HS-5 (cell line): Measurements from ENCODE around the gene LIPG.

Experiments
- DNase-seq: peaks from one replicate; pipeline ENCODE4 v3.0.0-alpha.2; 2012; ENCODE audit warnings: low read depth

The LIPG gene

DNA sequence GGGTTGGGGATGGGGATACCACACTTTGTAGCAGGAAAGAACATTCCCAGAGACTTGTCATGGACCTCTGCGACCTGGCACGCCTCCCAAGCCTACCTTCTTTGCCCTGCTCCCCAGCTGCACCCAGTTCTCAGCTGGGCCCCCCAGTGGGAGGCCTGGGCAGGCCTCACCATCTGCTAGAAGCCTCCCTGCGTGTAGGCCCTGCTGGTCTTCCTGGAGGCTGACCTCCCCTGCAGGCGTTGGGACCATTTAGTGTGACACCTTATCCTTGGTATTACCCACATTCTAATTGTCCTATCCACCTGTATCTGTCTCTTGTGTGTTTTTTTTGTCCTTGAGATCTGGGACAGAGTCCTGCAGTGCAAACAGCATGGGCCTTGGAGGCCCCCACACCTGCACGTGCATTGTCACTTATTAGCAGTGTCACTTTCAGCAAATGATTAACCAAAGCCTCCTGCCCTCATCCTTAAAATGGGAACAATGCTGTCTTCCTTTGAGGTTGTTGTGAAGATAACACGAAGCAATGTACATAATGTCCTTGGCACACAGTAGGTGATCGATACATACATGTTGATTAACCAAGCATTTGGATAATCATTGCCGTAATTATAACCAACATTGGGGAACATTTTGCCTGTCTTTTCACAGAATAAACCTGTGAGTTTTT lies 77.2 kb downstream of the LIPG start:
- DNase-seq, result no peak

DNA sequence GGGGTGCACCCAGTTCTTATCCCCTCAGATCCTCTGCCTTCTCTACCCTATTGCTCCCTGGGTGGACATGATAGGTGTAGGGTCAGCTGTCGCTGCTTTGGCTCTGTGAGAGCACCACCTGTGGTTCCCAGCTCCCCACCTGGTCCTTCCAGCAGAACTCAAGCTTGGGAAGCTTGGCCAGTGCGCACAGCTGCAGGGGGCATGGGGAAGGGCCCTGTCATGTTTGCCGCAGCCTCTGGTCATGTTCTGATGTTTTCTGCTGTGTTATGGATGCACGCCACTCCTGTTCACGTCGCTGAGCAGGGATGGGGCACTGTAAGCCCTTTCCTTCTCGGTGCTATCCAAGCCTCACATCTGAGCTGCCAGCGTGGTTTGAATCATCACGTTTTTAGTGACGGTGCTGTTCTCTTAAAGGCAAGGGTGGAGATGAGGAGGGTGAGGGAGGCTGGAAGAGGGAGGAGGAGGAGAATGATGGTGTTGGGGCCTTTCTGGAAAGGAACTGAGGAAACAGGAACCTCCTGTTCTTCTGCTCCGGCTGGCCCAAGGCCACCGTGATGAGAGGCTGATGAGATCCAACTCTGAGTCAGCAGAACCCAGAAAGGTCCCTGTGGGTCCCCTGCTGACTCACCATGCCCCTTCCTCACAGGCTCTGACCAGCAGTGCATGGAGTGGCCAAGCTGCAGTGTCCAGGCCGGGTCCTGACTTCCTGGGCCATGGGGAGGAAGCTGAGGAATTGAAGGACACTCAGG lies 78.0 kb downstream of the LIPG start:
- DNase-seq, result no peak

DNA sequence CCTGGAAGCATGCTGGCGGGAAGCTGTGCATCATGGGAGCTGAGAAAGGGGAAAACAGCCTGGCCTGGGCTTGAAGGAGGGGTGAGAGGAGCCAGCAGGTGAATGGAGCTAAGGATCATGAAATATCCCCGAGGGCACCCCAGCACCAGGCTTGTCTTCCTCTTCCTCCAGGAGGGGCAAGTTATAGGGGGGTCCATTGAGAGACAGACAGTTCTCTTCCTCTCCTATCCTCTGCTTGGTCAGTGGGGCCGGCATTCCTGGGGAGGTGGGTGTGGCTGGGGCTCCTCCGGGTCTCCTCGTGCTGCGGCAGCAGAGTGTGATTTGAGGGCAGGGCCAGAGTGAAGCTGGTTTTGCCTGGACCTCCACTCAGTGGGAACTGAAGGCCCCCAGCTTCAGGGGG lies 78.9 kb downstream of the LIPG start:
- no peak for DNase-seq

DNA sequence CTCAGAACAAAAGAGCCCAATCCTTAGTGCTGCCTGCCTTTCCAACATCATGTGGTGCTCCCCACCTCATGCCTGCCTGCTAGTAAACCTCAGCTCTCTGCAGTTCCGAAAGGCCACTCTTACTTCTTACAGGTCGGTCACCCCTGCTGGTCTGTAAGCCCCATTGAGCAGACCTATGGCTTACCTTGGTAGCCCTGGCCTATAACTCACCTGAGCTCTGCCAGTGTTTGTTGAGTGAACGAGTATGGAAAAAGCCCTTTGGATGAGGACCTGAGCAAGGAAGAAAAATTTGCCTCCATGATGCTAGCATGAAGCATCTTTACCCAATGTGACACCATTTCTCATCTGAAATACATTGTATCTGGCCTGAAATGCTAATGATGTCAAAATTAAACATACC lies 83.3 kb downstream of the LIPG start:
- DNase-seq, result no peak

DNA sequence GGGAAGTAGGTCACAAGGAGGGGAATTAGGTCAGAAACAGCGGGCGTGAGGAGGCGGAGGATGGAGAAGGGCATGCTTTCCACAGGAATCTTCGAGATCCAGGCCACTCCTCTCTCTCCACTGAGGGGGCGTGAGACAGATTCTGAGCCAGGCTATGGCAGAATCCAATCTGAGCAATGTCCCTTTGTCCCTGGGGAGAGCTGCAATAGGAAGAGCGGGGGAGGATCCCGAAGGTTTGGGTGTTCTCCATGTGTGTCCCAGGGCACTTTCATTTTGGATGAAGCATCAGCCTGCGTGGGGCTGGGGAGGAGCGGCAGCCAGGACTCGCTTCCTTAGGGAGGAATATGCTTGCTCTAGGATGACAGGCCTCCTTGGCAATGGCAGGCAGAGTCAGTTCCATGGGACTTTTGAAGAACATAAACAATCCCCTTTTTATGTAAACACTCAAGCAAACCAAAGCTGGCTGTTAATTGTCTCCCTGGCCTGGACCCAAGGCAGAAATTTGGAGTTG lies 84.0 kb downstream of the LIPG start:
- no peak for DNase-seq

DNA sequence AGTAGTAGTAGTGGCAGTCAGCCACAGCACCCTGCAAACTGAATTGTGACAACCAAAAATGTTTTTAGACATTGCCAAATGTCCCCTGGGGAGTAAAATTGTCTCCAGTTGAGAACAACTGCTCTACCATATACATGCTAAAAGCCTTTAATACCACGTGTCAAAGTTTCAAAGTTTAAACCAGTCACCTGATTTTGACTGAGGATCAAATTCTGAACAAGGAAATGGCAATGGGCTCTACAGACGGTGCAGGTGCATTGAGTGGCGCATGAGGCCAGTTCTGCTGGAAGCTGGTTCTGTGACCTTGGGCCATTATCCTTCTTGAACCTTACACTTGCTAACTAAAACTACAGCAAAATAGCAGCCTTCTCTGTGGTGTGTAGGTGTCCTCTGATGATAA lies 85.0 kb downstream of the LIPG start:
- no peak for DNase-seq

DNA sequence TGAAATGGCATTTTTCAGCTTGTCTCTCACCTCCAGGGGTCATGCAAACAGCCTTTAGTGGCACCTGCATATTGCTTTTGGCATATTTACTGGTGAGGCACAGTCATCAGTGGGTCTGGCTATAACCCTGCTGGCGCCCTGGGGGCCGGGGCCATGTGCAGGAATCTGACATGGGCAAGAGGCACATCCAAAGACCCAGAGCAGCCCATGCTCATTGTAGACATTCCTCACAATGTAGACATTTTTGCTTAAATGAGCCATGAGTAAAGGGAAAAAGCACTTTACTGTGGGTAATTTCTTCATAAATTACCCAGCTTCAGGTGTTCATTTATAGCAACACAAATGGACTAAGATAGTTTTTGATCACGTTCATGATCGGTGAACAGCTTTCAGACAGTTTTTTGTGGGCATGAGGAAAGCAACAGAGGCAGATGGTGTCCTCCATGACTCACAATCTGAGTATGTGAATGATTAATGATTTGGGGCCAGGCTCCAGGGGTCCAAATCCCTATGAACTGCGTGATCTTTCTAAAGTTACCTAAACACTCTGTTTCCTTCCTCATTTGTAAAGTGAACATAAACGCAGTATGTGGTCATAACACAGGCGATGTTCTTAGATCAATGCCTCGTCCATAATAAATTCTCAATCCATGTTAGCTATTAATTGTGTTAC lies 85.8 kb downstream of the LIPG start:
- DNase-seq, result no peak

DNA sequence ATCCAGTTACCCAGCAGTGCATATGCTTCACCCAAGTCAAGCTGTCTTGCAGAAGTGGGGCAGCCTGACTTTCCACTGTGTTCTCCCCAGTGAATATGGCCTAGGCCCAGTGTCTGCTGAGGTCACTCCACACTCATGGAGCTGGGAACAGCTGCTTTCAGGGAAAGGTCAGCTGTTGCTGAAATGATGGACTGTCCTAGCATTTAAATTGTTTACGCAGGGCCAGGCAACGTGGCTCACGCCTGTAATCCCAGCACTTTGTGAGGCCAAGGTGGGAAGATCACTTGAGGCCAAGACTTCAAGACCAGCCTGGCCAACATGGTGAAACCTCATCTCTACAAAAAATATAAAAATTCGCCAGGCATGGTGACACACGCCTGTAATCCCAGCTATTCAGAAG lies 86.5 kb downstream of the LIPG start:
- DNase-seq, result no peak
